Heart right ventricle (tissue), 16 donors: Measurements from ENCODE around the gene MTMR3. TPM values are rescaled to one million over a fixed set of nuclear protein-coding genes. Genes with fewer than 3 reads are reported as not detected.

Experiments used
- ATAC-seq, 8 donors: fragments of 200-7000 bp; cut with Tn5 transposase; one replicate each; pipeline ENCODE4 v1.9.1; 2020; ENCODE audit warnings: mild to moderate bottlenecking in 8 of 8, moderate library complexity in 8 of 8, moderate number of reproducible peaks in 1 of 8
- DNase-seq, 2 donors: peaks; one replicate each; pipeline ENCODE4 v3.0.0-alpha.2; 2020
- H3K27ac ChIP-seq, 10 donors: fragments of 200-600 bp; sonication (generic) in 2 of 10; one replicate each; pipeline versions ENCODE4 v1.5.0 to v1.8.0; 2020 to 2022; ENCODE audit warnings: mild to moderate bottlenecking in 3 of 10
- H3K27me3 ChIP-seq, 7 donors: fragments of 200-600 bp; one replicate each; pipeline ENCODE4 v1.8.0; 2021 to 2022; ENCODE audit warnings: mild to moderate bottlenecking in 2 of 7
- H3K36me3 ChIP-seq, 9 donors: fragments of 200-600 bp; sonication (generic) in 1 of 9; one replicate each; pipeline versions ENCODE4 v1.5.0 to v1.8.0; 2020 to 2022; ENCODE audit warnings: mild to moderate bottlenecking in 2 of 9
- H3K4me1 ChIP-seq, 9 donors: fragments of 200-600 bp; sonication (generic) in 1 of 9; one replicate each; pipeline versions ENCODE4 v1.5.0 to v1.8.0; 2020 to 2022; ENCODE audit warnings: mild to moderate bottlenecking in 4 of 9
- H3K4me3 ChIP-seq, 10 donors: fragments of 200-600 bp; sonication (generic) in 2 of 10; one replicate each; pipeline versions ENCODE4 v1.5.0 to v1.8.0; 2020 to 2022; ENCODE audit warnings: mild to moderate bottlenecking in 7 of 10, moderate library complexity in 2 of 10
- H3K9me3 ChIP-seq, 11 donors: fragments of 200-600 bp in 10 of 11; sonication (generic) in 2 of 11; one replicate each; pipeline versions ENCODE4 v1.5.0 to v1.8.0; 2013 to 2022; ENCODE audit warnings: mild to moderate bottlenecking in 2 of 11, control low read depth in 1 of 11, moderate library complexity in 1 of 11
- CTCF ChIP-seq, 9 donors: fragments of 200-600 bp; sonication (generic) in 2 of 9; IDR thresholded peaks; one replicate each; pipeline versions ENCODE4 v1.5.0 to v1.8.0; 2021 to 2022; ENCODE audit warnings: antibody characterized with exemption in 9 of 9, mild to moderate bottlenecking in 5 of 9, moderate library complexity in 1 of 9
- WGBS, 2 donors: extraction: QIAGEN DNeasy Blood & Tissue Kit; methylation state at CpG; one replicate each; pipeline ENCODE4 v1.1.7; 2013; ENCODE audit warnings: inconsistent platforms in 1 of 2; 5-methylcytosine and 5-hydroxymethylcytosine counted together
- intact Hi-C, 10 donors: fragments of 100-400 bp; cut with DNase I; formaldehyde crosslinking; loops; one replicate each; pipeline versions ENCODE4 v1.11.1 to v1.14.2; 2022
- polyA plus RNA-seq, 2 donors: library from polyadenylated mRNA; stranded (reverse); fragments of 200-250 nt; gene quantifications; one replicate each; pipeline ENCODE4 v1.2.3, GENCODE V29; 2013
- total RNA-seq, 10 donors: library from RNA; stranded (reverse); fragmentation: NEBNext Ultra II Directional in 3 of 10; extraction: Animal tissue kit (Norgen Biotek cat#: 25700) in 3 of 10; gene quantifications; one replicate each; pipeline versions ENCODE4 v1.2.1 to v1.2.4, GENCODE V29; 2021 to 2023
- donor health status: Arrhythmogenic right ventricular cardiomyopathy.
- donor health status: ischemic (EF 13 %, LVEDD 7.1; RV severe dilation, severe dysfunction).
- donor health status: healthy with polysubstance abuse.
- donor health status: DM: no; HTN: yes; CAD: no.
- donor health status: DM: no; HTN: no; CAD: no.
- donor health status: ischemic (EF 25% LVEDD 6.9; RV normal size, moderate dysfunction).
- donor health status: ischemic (EF 25% LVEDD 5.7; RV mildly dilated, moderate dysfunction).
- donor health status: healthy.
- donor health status: DM: yes; HTN: yes; CAD: no.
- donor health status: Ischemic cardiomyopathy.
- donor health status: ischemic (EF 35%, LVEDD 5.7; RV mildly dilated, moderate dysfunction).
- donor health status: nonischemic (EF 11% LVEDD 7.7; RV severe dilation, severe dysfunction).
- donor health status: DM: yes; HTN: yes; CAD: no.
- donor health status: PGD.
- donor health status: ischemic (EF 29% LVEDD 5.4; RV normal size, mild dysfunction).
- donor health status: nonischemic (EF 23%, LVEDD 6.1; RV moderate dilation, normal function).

The MTMR3 gene
- total and polyA plus RNA-seq, 12 donors = 9.8 to 42.9 (median 34.6) TPM

- intact Hi-C loops = loop anchor here in 4 of 10 donors (1.0 to 10.0 kb wide), 7 partner anchors 45 to 167 kb away; partner anchors contain the start of genes MTMR3 (in 1 of the 4), UQCR10 (in 1 of the 4) and ZMAT5 (in 1 of the 4)
- peak within 1 kb of the TSS; percentile 9 to 93 (median 83) for H3K27ac ChIP-seq
- peak within 1 kb of the TSS; percentile 50 to 97 (median 84) for H3K4me3 ChIP-seq
- H3K4me1 ChIP-seq = peaks cover 10 to 56% (median 33%) of the 10 kb centered on the region in 9 donors
- no peaks in the 10 kb centered on the region for H3K9me3 ChIP-seq
- H3K36me3 ChIP-seq = peaks cover 0 to 32% (median 8%) of the 10 kb centered on the region in 9 donors
- peak; percentile 99 for DNase-seq
- TF ChIP-seq CTCF (IDR thresholded peaks at IDR 0.05) = peak in 3 of 9 donors; percentile 3 to 13 (median 7)
- H3K27me3 ChIP-seq = no peaks in the 10 kb centered on the region
- peak; percentile 97 to 100 (median 100) for ATAC-seq
- WGBS, 2 donors = 0 to 1% methylated on average over 54 of the region's 54 CpGs
Measured at GRCh38 chr22:29837741-29838598, 45.0 kb upstream of the MTMR3 start, which contains the start of gene ASCC2. Gene ASCC2 (minus strand): TSS chr22:29838274. CDS start chr22:29832325, 5,949 bp downstream.

- intact Hi-C loops = loop anchor here in 4 of 10 donors (1.0 to 10.0 kb wide), 7 partner anchors 45 to 167 kb away; partner anchors contain the start of genes MTMR3 (in 1 of the 4), UQCR10 (in 1 of the 4) and ZMAT5 (in 1 of the 4)
- 22 to 24% methylated on average over 5 of the region's 5 CpGs for WGBS, 2 donors
- peak overlapping the region; percentile 9 to 93 (median 83) for H3K27ac ChIP-seq
Measured at GRCh38 chr22:29838599-29838956, 44.4 kb upstream of the MTMR3 start.

GRCh38 chr22:29839039-29839438 lies 43.9 kb upstream of the MTMR3 start:
- Histone ChIP-seq H3K4me1 (peaks cover 9 to 47% (median 28%) of the 10 kb centered on the region in 9 donors), H3K9me3 (no peaks in the 10 kb centered on the region), H3K27me3 (no peaks in the 10 kb centered on the region), H3K4me3 (no peak overlapping the region), H3K27ac (peak overlapping the region in 8 of 10 donors; percentile 73 to 93 (median 83)), H3K36me3 (peaks cover 0 to 21% (median 0%) of the 10 kb centered on the region in 9 donors)
- DNase-seq = no peak
- TF ChIP-seq CTCF (IDR thresholded peaks at IDR 0.05) = no peak
- intact Hi-C loops = loop anchor here in 4 of 10 donors (5.0 to 10.0 kb wide), 5 partner anchors 64 to 166 kb away; partner anchors contain the start of genes UQCR10 (in 1 of the 4) and ZMAT5 (in 1 of the 4)
- WGBS, 2 donors = 80 to 83% methylated on average over 1 of the region's 1 CpG
- no peak for ATAC-seq

More at GRCh38 chr22:29838599-29838956, 44.4 kb upstream of the MTMR3 start:
- peaks cover 0 to 26% (median 3%) of the 10 kb centered on the region in 9 donors for H3K36me3 ChIP-seq
- no peak for DNase-seq
- H3K4me3 ChIP-seq = peak overlapping the region; percentile 50 to 97 (median 84)
- H3K27me3 ChIP-seq = no peaks in the 10 kb centered on the region
- H3K4me1 ChIP-seq = peaks cover 9 to 50% (median 28%) of the 10 kb centered on the region in 9 donors
- ATAC-seq = peak in 4 of 8 donors; percentile 1 to 11 (median 4)
- H3K9me3 ChIP-seq = no peaks in the 10 kb centered on the region
- no peak for TF ChIP-seq CTCF (IDR thresholded peaks at IDR 0.05)

GRCh38 chr22:29840498-29840897 lies 42.5 kb upstream of the MTMR3 start:
- no peak for TF ChIP-seq CTCF (IDR thresholded peaks at IDR 0.05)
- intact Hi-C loops = no loop called here
- Histone ChIP-seq H3K27me3 (no peaks in the 10 kb centered on the region), H3K4me3 (no peak overlapping the region), H3K4me1 (peaks cover 9 to 34% (median 19%) of the 10 kb centered on the region in 9 donors), H3K9me3 (no peaks in the 10 kb centered on the region), H3K36me3 (peaks cover 0 to 8% (median 0%) of the 10 kb centered on the region in 9 donors), H3K27ac (no peak overlapping the region)
- no peak for DNase-seq
- ATAC-seq = no peak
